Pancreas (tissue), 10 donors: ENCODE data around the gene S100A10. TPM values are rescaled to one million over a fixed set of nuclear protein-coding genes. Genes with fewer than 3 reads are reported as not detected.

Experiments used
- ATAC-seq, 4 donors: fragments of 200-7000 bp; cut with Tn5 transposase; one replicate each; pipeline versions ENCODE4 v1.8.0 to v1.9.1; 2020; ENCODE audit warnings: mild to moderate bottlenecking in 4 of 4, moderate library complexity in 4 of 4
- DNase-seq, 6 donors: peaks; one replicate each; pipeline ENCODE4 v3.0.0-alpha.2; 2020
- FAIRE-seq: peaks from 2 replicates; lab custom pipeline; 2012; peaks lifted over from hg19 to GRCh38; lab: Jason Lieb, UNC
- H3K27ac ChIP-seq, 4 donors: fragments of 200-600 bp; sonication (generic); 1 replicate in 3 of 4; 2 replicates in 1 of 4; pipeline versions ENCODE4 v1.5.0 to v1.8.0; 2020
- H3K27me3 ChIP-seq, 4 donors: fragments of 200-600 bp; one replicate each; pipeline ENCODE4 v1.8.0; 2021
- H3K36me3 ChIP-seq, 3 donors: fragments of 200-600 bp; sonication (generic) in 1 of 3; one replicate each; pipeline versions ENCODE4 v1.5.0 to v1.8.0; 2020 to 2021
- H3K4me1 ChIP-seq, 3 donors: fragments of 200-600 bp; one replicate each; pipeline ENCODE4 v1.8.0; 2021
- H3K4me3 ChIP-seq, 4 donors: fragments of 200-600 bp; sonication (generic) in 2 of 4; one replicate each; pipeline versions ENCODE4 v1.5.0 to v1.8.0; 2020 to 2021
- H3K9me3 ChIP-seq, 4 donors: fragments of 200-600 bp; one replicate each; pipeline ENCODE4 v1.8.0; 2021
- WGBS, 2 donors: extraction: QIAGEN DNeasy Blood & Tissue Kit; methylation state at CpG; one replicate each; pipeline ENCODE4 v1.1.7; 2013; 5-methylcytosine and 5-hydroxymethylcytosine counted together
- intact Hi-C, 3 donors: fragments of 100-400 bp; cut with DNase I; formaldehyde crosslinking; loops; one replicate each; pipeline versions ENCODE4 v1.11.1 to v1.14.2; 2022
- polyA plus RNA-seq, 2 donors: library from polyadenylated mRNA; stranded (reverse); fragments of 200-250 nt; gene quantifications; one replicate each; pipeline ENCODE4 v1.2.3, GENCODE V29; 2013
- total RNA-seq, 6 donors: library from RNA; stranded (reverse); fragmentation: NEBNext Ultra II Directional in 4 of 6; extraction: Animal tissue kit (Norgen Biotek cat#: 25700) in 4 of 6; gene quantifications; one replicate each; pipeline versions ENCODE4 v1.2.1 to v1.2.4, GENCODE V29; 2021 to 2023
- TF ChIP-seq, protein P1 (sequence below), 4 donors: fragments of 200-600 bp; sonication (generic) in 3 of 4; IDR thresholded peaks; one replicate each; pipeline versions ENCODE4 v1.5.0 to v1.8.0; 2021; ENCODE audit warnings: antibody characterized with exemption in 4 of 4
- donor health status: healthy with polysubstance abuse.
- donor health status: DM: no; HTN: no; CAD: no; lungs with moderate emphysema.
- donor health status: DM: no; HTN: no; CAD: no.
- donor health status: control.
- donor health status: control.
- donor health status: Bipolar disorder and iron deficiency.
- donor health status: DM: yes; HTN: yes; CAD: no.
- donor health status: DM: no; HTN: no; CAD: no.
- donor health status: DM: no; HTN: no; CAD: no.
- donor health status: DM: yes; HTN: yes; CAD: no.

Gene S100A10
- total and polyA plus RNA-seq, 8 donors: 34.3 to 269 (median 117) TPM

DNA sequence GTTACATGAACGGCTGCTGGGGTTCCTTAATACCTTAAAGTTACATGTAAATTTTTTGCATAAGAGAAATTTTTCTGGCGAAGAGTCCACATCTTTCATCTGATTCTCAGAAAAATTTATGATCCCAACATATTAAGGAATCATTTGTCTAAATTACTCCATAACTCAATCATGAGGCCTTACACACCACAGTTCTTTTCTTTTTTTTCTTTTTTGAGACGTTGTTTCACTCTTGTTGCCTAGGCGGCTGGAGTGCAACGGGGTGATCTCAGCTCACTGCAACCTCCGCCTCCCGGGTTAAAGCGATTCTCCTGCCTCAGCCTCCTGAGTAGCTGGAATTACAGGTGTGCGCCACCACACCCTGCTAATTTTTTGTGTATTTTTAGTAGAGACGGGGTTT, 45.2 kb upstream of the S100A10 start:
- no peak for ATAC-seq
- peak overlapping the region in 1 of 4 donors; percentile 97 for H3K27ac ChIP-seq

GRCh38 chr1:152036267-152037216, 42.9 kb upstream of the S100A10 start, which contains the start of gene S100A11:
Gene S100A11 (minus strand): TSS chr1:152037004. CDS start chr1:152036915, 89 bp downstream.
- TF ChIP-seq, protein P1, sequence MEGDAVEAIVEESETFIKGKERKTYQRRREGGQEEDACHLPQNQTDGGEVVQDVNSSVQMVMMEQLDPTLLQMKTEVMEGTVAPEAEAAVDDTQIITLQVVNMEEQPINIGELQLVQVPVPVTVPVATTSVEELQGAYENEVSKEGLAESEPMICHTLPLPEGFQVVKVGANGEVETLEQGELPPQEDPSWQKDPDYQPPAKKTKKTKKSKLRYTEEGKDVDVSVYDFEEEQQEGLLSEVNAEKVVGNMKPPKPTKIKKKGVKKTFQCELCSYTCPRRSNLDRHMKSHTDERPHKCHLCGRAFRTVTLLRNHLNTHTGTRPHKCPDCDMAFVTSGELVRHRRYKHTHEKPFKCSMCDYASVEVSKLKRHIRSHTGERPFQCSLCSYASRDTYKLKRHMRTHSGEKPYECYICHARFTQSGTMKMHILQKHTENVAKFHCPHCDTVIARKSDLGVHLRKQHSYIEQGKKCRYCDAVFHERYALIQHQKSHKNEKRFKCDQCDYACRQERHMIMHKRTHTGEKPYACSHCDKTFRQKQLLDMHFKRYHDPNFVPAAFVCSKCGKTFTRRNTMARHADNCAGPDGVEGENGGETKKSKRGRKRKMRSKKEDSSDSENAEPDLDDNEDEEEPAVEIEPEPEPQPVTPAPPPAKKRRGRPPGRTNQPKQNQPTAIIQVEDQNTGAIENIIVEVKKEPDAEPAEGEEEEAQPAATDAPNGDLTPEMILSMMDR (IDR thresholded peaks at IDR 0.05): no peak
- DNase-seq (peak; percentile 81 to 94 (median 90)), FAIRE-seq (no peak), ATAC-seq (peak; percentile 89 to 94 (median 91))
- no peaks in the 10 kb centered on the region for H3K27me3 ChIP-seq
- WGBS, 2 donors: 0 to 1% methylated on average over 53 of the region's 53 CpGs
- no peaks in the 10 kb centered on the region for H3K9me3 ChIP-seq
- peak within 1 kb of the TSS; percentile 72 to 97 (median 86) for H3K27ac ChIP-seq
- intact Hi-C loops: no loop called here
- H3K36me3 ChIP-seq: peaks cover 7 to 21% (median 11%) of the 10 kb centered on the region in 3 donors
- H3K4me1 ChIP-seq: peaks cover 11 to 33% (median 14%) of the 10 kb centered on the region in 3 donors
- peak within 1 kb of the TSS; percentile 41 to 59 (median 54) for H3K4me3 ChIP-seq

More for the DNA sequence above, 45.2 kb upstream of the S100A10 start:
- FAIRE-seq (no peak), DNase-seq (no peak)
- Histone ChIP-seq H3K4me1 (peaks cover 11 to 23% (median 14%) of the 10 kb centered on the region in 3 donors), H3K36me3 (no peaks in the 10 kb centered on the region), H3K27me3 (no peaks in the 10 kb centered on the region), H3K4me3 (no peak overlapping the region), H3K9me3 (no peaks in the 10 kb centered on the region)
- intact Hi-C loops: no loop called here
- TF ChIP-seq, protein P1 (IDR thresholded peaks at IDR 0.05): no peak
- WGBS, 2 donors: 91 to 94% methylated on average over 10 of the region's 10 CpGs

DNA sequence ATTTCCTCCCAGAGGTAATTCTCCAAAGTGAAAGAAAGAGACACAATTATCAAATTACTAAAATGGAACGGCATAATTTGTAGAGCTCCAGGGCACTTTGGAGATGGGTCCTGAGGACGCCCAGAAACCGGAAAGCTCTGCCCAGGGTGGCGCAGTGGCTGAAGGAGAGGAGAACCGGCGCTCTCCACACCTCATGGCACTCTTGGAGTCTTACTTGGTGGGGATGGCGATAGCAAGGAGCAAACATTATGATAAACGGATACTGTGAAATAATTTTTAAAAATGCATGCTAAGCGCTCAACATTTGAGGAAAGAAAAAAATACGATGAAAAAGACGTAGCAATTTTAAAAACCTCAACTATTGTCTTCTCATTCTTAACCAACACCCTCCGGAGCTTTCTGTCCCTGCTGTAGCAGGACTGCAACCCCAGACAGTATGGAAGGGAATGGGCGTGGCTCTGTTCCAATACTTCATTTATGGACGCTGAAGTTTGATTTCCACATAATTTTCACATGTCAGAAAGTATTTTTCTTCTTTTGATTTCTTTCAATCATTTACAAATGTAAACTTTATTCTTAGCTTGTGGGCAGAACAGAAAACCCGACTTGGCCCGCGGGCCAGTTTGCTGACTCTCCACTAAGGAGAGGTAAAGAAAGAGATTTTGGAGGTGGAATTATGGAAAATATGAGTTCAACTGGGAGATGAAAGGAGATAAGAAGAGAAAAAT, 42.0 kb upstream of the S100A10 start:
- Histone ChIP-seq H3K9me3 (no peaks in the 10 kb centered on the region), H3K27me3 (no peaks in the 10 kb centered on the region), H3K4me3 (peak overlapping the region; percentile 41 to 59 (median 54)), H3K36me3 (peaks cover 7 to 23% (median 11%) of the 10 kb centered on the region in 3 donors), H3K27ac (peak overlapping the region; percentile 72 to 97 (median 86)), H3K4me1 (peaks cover 11 to 33% (median 14%) of the 10 kb centered on the region in 3 donors)
- intact Hi-C loops: no loop called here
- FAIRE-seq (no peak), ATAC-seq (peak; percentile 21 to 50 (median 25)), DNase-seq (no peak)
- WGBS, 2 donors: 45 to 47% methylated on average over 17 of the region's 17 CpGs
- TF ChIP-seq, protein P1 (IDR thresholded peaks at IDR 0.05): no peak

DNA sequence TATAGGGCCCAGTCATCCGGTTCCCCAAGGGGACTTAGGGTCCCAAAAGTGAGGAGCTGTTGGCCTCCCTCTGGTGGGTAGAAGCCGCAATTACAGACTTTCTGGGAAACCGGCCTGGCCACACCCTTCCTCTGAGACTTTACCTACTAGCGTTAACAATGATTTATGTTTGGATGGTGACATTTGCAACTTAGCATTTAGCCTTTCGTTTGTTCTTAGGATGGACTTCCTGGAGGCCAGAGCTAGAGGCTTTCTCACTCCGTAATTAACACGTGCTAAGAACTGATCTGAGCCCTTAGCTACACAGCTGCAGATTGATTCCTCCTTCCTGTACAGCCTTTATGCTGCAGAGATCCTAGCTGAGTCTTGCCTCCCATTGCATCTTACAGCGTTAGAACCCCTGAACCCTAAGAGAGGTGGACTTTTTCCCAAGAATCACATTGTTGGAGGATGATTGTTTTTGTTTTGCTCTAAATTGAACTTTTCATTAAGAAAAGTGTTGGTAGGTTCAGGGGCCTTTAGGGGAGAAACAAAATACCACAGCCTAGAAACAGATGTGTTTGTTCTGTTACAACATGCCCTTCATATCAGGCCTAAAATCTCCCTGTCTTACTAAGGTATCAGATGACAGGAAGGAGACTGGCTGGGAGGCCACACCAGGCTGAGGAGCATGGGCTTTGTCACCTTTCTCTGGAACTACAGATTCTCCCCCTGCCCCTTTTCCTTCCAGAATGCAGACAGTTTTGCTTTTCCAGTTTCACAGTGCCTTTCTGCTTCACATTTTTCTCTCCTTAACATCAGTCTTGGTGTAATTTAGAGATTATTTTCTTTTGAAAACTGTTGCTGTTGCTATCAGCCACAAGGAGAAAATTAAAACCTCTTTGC, 41.2 kb upstream of the S100A10 start:
- Histone ChIP-seq H3K4me1 (peaks cover 11 to 33% (median 14%) of the 10 kb centered on the region in 3 donors), H3K4me3 (peak overlapping the region; percentile 41 to 59 (median 54)), H3K27ac (peak overlapping the region; percentile 20 to 97 (median 65)), H3K36me3 (peaks cover 7 to 23% (median 11%) of the 10 kb centered on the region in 3 donors), H3K9me3 (no peaks in the 10 kb centered on the region), H3K27me3 (no peaks in the 10 kb centered on the region)
- TF ChIP-seq, protein P1 (IDR thresholded peaks at IDR 0.05): peak; percentile 17 to 52 (median 32)
- ATAC-seq (peak; percentile 16 to 52 (median 30)), DNase-seq (peak in 2 of 6 donors; percentile 42 to 56), FAIRE-seq (no peak)
- 23 to 33% methylated on average over 8 of the region's 8 CpGs for WGBS, 2 donors
- intact Hi-C loops: no loop called here
